HepG2 (cell line): Measurements from ENCODE around the gene ARL17B. TPM values are rescaled to one million over a fixed set of nuclear protein-coding genes. Genes with fewer than 3 reads are reported as not detected.
"Not testable (repeated sequence)": the region's sequence is repeated elsewhere in the genome, so short reads cannot be mapped to it uniquely, and the experiment has no call there.

ENCODE experiments used
- ATAC-seq: fragments of 200-7000 bp; cut with Tn5 transposase; 3 replicates; pipeline ENCODE4 v1.9.1; 2020; ENCODE audit warnings: mild to moderate bottlenecking, moderate library complexity
- BruUV-seq: library from RNA; stranded (reverse); fragments of 400-500 nt; replicated peaks from 2 replicates; lab custom pipeline; 2021; lab: Mats Ljungman, UMichigan
- CTCF ChIA-PET: fragments of 300-600 bp; formaldehyde crosslinking; extraction: SDS; loops from one replicate; lab custom pipeline; 2021; ENCODE audit warnings: low total read pairs, inconsistent platforms, low intra/inter-chr PET ratio; lab: Yijun Ruan, JAX
- POLR2A ChIA-PET: fragments of 350-600 bp; sonication (Branson Sonifier 250); formaldehyde crosslinking; loops from one replicate; lab custom pipeline; 2020; ENCODE audit warnings: antibody characterized with exemption, inconsistent platforms; lab: Yijun Ruan, JAX
- DNase-seq: peaks from one replicate; pipeline ENCODE4 v3.0.0-alpha.2; 2015; ENCODE audit warnings: low spot score
- FAIRE-seq: peaks from 3 replicates; lab custom pipeline; 2011; peaks lifted over from hg19 to GRCh38; lab: Jason Lieb, UNC
- H2AFZ ChIP-seq: one replicate; pipeline ENCODE4 v1.6.1; 2011; ENCODE audit warnings: low read length, inconsistent platforms
- H3K27ac ChIP-seq: fragments of 300-600 bp; 3 replicates; pipeline ENCODE4 v1.8.0; 2011; ENCODE audit warnings: mixed run types, mild to moderate bottlenecking, mixed read lengths, low read length, inconsistent platforms; ENCODE audit not compliant: insufficient read depth; ENCODE audit errors: extremely low read length
- H3K27me3 ChIP-seq, 2 experiments: fragments of 200-600 bp in 1 of 2; 2 replicates in 1 of 2; 3 replicates in 1 of 2; pipeline versions ENCODE4 v1.6.0 to v1.8.0; 2011; ENCODE audit warnings: low read length in 2 of 2, mild to moderate bottlenecking in 2 of 2, moderate library complexity in 2 of 2, inconsistent platforms in 1 of 2; ENCODE audit not compliant: insufficient read depth in 2 of 2, control insufficient read depth in 1 of 2
- H3K36me3 ChIP-seq, 2 experiments: fragments of 200-600 bp in 1 of 2; replicated peaks in 1 of 2; 2 replicates in 1 of 2; 3 replicates in 1 of 2; pipeline versions ENCODE4 v1.5.1 to v1.8.0; 2011; ENCODE audit warnings: low read length in 2 of 2, inconsistent platforms in 1 of 2; ENCODE audit not compliant: insufficient read depth in 2 of 2, control insufficient read depth in 1 of 2
- H3K4me1 ChIP-seq: 2 replicates; pipeline ENCODE4 v1.5.1; 2012; ENCODE audit warnings: low read length, inconsistent platforms; ENCODE audit not compliant: insufficient read depth
- H3K4me2 ChIP-seq: 2 replicates; pipeline ENCODE4 v1.6.0; 2011; ENCODE audit warnings: low read depth, low read length, inconsistent platforms
- H3K4me3 ChIP-seq, 3 experiments: fragments of 200-600 bp in 1 of 3; sonication (generic), shearing (Covaris generic) in 1 of 3; replicated peaks in 1 of 3; 2 replicates each; pipeline ENCODE4 v1.5.1; 2011 to 2016; ENCODE audit warnings: low read length in 3 of 3, inconsistent platforms in 2 of 3, low read depth in 2 of 3, mild to moderate bottlenecking in 2 of 3, control low read depth in 1 of 3, mixed read lengths in 1 of 3; ENCODE audit not compliant: insufficient read depth in 1 of 3
- H3K79me2 ChIP-seq: one replicate; pipeline ENCODE4 v1.6.1; 2011; ENCODE audit warnings: low read length, inconsistent platforms; ENCODE audit not compliant: insufficient read depth
- H3K9ac ChIP-seq: 2 replicates; pipeline ENCODE4 v1.6.0; 2011; ENCODE audit warnings: mild to moderate bottlenecking, low read depth, low read length, inconsistent platforms; ENCODE audit not compliant: insufficient read depth
- H3K9me3 ChIP-seq: 2 replicates; pipeline ENCODE4 v1.5.1; 2012; ENCODE audit warnings: mild to moderate bottlenecking, low read length
- H4K20me1 ChIP-seq: 2 replicates; pipeline ENCODE4 v1.6.0; 2011; ENCODE audit warnings: inconsistent platforms, mild to moderate bottlenecking, low read length, moderate library complexity; ENCODE audit not compliant: insufficient read depth
- AKAP8 ChIP-seq: sonication (generic); formaldehyde crosslinking; IDR thresholded peaks from 2 replicates; pipeline ENCODE4 v1.5.1; 2020; ENCODE audit warnings: mild to moderate bottlenecking, missing genetic modification reagents
- ARHGAP35 ChIP-seq: sonication (generic); formaldehyde crosslinking; IDR thresholded peaks from 2 replicates; pipeline ENCODE4 v1.9.0; 2022; ENCODE audit warnings: mild to moderate bottlenecking, inconsistent platforms, moderate library complexity, missing genetic modification reagents, borderline replicate concordance
- GABPB1 ChIP-seq: IDR thresholded peaks from 2 replicates; pipeline ENCODE4 v1.6.1; 2016; ENCODE audit warnings: mild to moderate bottlenecking, missing genetic modification reagents, moderate library complexity, missing compliant biosample characterization
- HMGXB4 ChIP-seq, 2 experiments: sonication (generic) in 1 of 2; formaldehyde crosslinking in 1 of 2; IDR thresholded peaks; 2 replicates each; pipeline versions ENCODE4 v1.4.0 to v1.6.1; 2018 to 2020; ENCODE audit warnings: missing genetic modification reagents in 2 of 2, borderline replicate concordance in 1 of 2, low read depth in 1 of 2, mild to moderate bottlenecking in 1 of 2, missing biosample characterization in 1 of 2
- HNRNPLL ChIP-seq: fragments of 200-400 bp; formaldehyde crosslinking; IDR thresholded peaks from 2 replicates; pipeline ENCODE4 v1.6.1; 2017; ENCODE audit warnings: mild to moderate bottlenecking, low read depth, low read length; ENCODE audit not compliant: poor library complexity, severe bottlenecking
- KMT2A ChIP-seq: sonication (generic); formaldehyde crosslinking; IDR thresholded peaks from 2 replicates; pipeline ENCODE4 v1.4.0; 2020; ENCODE audit warnings: missing genetic modification reagents
- RBFOX2 ChIP-seq: fragments of 200-400 bp; formaldehyde crosslinking; IDR thresholded peaks from 2 replicates; pipeline ENCODE4 v1.6.1; 2017; ENCODE audit warnings: low read depth, mild to moderate bottlenecking, low read length
- SMARCC2 ChIP-seq: fragments of 450-650 bp; IDR thresholded peaks from 2 replicates; pipeline ENCODE4 v1.6.1; 2017; ENCODE audit warnings: antibody characterized with exemption, mild to moderate bottlenecking
- TFDP1 ChIP-seq: IDR thresholded peaks from 2 replicates; pipeline ENCODE4 v1.6.1; 2016; ENCODE audit warnings: missing compliant biosample characterization, missing genetic modification reagents, borderline replicate concordance
- UBTF ChIP-seq: sonication (generic); formaldehyde crosslinking; IDR thresholded peaks from 2 replicates; pipeline ENCODE4 v1.4.0; 2020; ENCODE audit warnings: mild to moderate bottlenecking, missing genetic modification reagents
- ZBTB37 ChIP-seq: sonication (generic); formaldehyde crosslinking; IDR thresholded peaks from 2 replicates; pipeline ENCODE4 v1.4.0; 2020; ENCODE audit warnings: mild to moderate bottlenecking, missing genetic modification reagents
- ZNF274 ChIP-seq: sonication (generic); formaldehyde crosslinking; IDR thresholded peaks from 2 replicates; pipeline ENCODE4 v1.5.1; 2020; ENCODE audit warnings: mild to moderate bottlenecking, missing genetic modification reagents
- ZNF563 ChIP-seq: sonication (generic); formaldehyde crosslinking; IDR thresholded peaks from 2 replicates; pipeline ENCODE4 v1.8.0; 2022; ENCODE audit warnings: mild to moderate bottlenecking, moderate library complexity, missing genetic modification reagents
- WGBS: methylation state at CpG from one replicate; pipeline ENCODE4 v1.1.6; 2017; ENCODE audit warnings: low lambda C conversion rate; 5-methylcytosine and 5-hydroxymethylcytosine counted together
- in situ Hi-C: cut with HindIII; loops from 2 replicates; pipeline ENCODE4 v1.10.0; 2017; ENCODE audit warnings: low pct_unique_long_range_greater_than_20kb; ENCODE audit not compliant: extremely low pct_ligation_motif_present
- intact Hi-C: fragments of 100-400 bp; cut with micrococcal nuclease; formaldehyde crosslinking; loops from one replicate; pipeline ENCODE4 v1.10.0; 2022; ENCODE audit not compliant: unreplicated experiment
- polyA plus RNA-seq, 8 experiments: library from polyadenylated mRNA; depleted of rRNA in 3 of 8; stranded (reverse) in 7 of 8; unstranded in 1 of 8; fragments of >200 nt; fragmentation: Illumina TruSeq in 4 of 8; extraction: Trizol in 4 of 8; gene quantifications; 2 replicates each; pipeline versions ENCODE4 v1.2.1 to v1.2.3, GENCODE V29; 2011 to 2016; ENCODE audit warnings: low read depth in 4 of 8, missing spikeins in 1 of 8, mixed read lengths in 1 of 8; ENCODE audit not compliant: insufficient read depth in 1 of 8
- total RNA-seq, 5 experiments: library from RNA; depleted of rRNA; stranded (reverse); fragments of >200 nt; fragmentation: Illumina TruSeq; extraction: Trizol; gene quantifications; 2 replicates each; pipeline ENCODE4 v1.2.3, GENCODE V29; 2016; ENCODE audit warnings: low read depth in 1 of 5

The ARL17B gene
- total and polyA plus RNA-seq, 2 of the 13 experiments (the other 11 are each of a cell fraction or from before 2014, with no cell fraction given): 14.2 to 25.8 TPM

- TF ChIP-seq ZBTB37 (no peak), SMARCC2 (no peak)
- TF ChIP-seq, all 625 proteins: peak for 0
Measured at GRCh38 chr17:46262271-46262670, 99.3 kb downstream of the ARL17B start (continued).

GRCh38 chr17:46259845-46260661 is 101.5 kb downstream of the ARL17B start:
- 37% methylated on average over 14 of the region's 62 CpGs for WGBS
- H3K27ac ChIP-seq, H2AFZ ChIP-seq, intact Hi-C loops, H4K20me1 ChIP-seq, CTCF ChIA-PET, H3K9me3 ChIP-seq, H3K79me2 ChIP-seq, POLR2A ChIA-PET, H3K36me3 ChIP-seq, DNase-seq, FAIRE-seq, BruUV-seq: not testable (repeated sequence)
- peak; percentile 84 for ATAC-seq
- Histone ChIP-seq H3K4me3 (peak overlapping the region in 2 of 3 experiments; percentile 38 to 53; a peak in 4 of 6 replicates), H3K27me3 (0 out of 5 replicates have a peak, but pooled peaks cover 0 to 10% of the 10 kb centered on the region in 2 experiments), H3K4me1 (peaks cover 37% of the 10 kb centered on the region), H3K4me2 (peak overlapping the region; percentile 66), H3K9ac (peak overlapping the region; percentile 19; the same call in 1 of the 2 replicates)
- in situ Hi-C loops: loop anchor here (25.0 kb wide), 1 partner anchor 673 kb away; no protein-coding TSS in a partner anchor
- TF ChIP-seq ARHGAP35 (CRISPR knock-in tag) (0 out of 2 replicates have a peak, but pooled peaks have one; percentile 22), KMT2A (CRISPR knock-in tag) (0 out of 2 replicates have a peak, but pooled peaks have one; percentile 13), GABPB1 (CRISPR knock-in tag) (peak; percentile 53; the same call in 1 of the 2 replicates), RBFOX2 (0 out of 2 replicates have a peak, but pooled peaks have one; percentile 27), ZNF563 (CRISPR knock-in tag) (0 out of 2 replicates have a peak, but pooled peaks have one; percentile 29), UBTF (CRISPR knock-in tag) (peak; percentile 81), HNRNPLL (peak; percentile 22), HMGXB4 (CRISPR knock-in tag; IDR thresholded peaks at IDR 0.05; ENCODE audit: borderline replicate concordance in 1 of 2, low read depth in 1 of 2) (peak; percentile 32 to 39; a peak in 1 of 4 replicates), TFDP1 (peak; percentile 50; the same call in 1 of the 2 replicates), AKAP8 (CRISPR knock-in tag) (0 out of 2 replicates have a peak, but pooled peaks have one; percentile 50), ZNF274 (CRISPR knock-in tag) (0 out of 2 replicates have a peak, but pooled peaks have one; percentile 49)
